ENCODE measurements around the gene ABCB1.

Gene ABCB1

GRCh38 chr7:87608431-87608830 lies 7.7 kb upstream of the ABCB1 start:
- Histone ChIP-seq H3K4me3 (ENCODE audit: low read depth in 1 of 2, low read length in 2 of 2) (no peak overlapping the region), H2AFZ (ENCODE audit: low read depth, low read length) (no peak overlapping the region), H3K27me3 (ENCODE audit: insufficient read depth, low read length, poor library complexity) (no peaks in the 10 kb centered on the region), H4K20me1 (ENCODE audit: insufficient read depth, low read length) (no peaks in the 10 kb centered on the region), H3K9me3 (ENCODE audit: insufficient read depth, low read length, severe bottlenecking) (no peaks in the 10 kb centered on the region), H3K4me2 (ENCODE audit: insufficient read depth, low read length) (no peak overlapping the region), H3K9ac (ENCODE audit: low read depth, low read length) (no peak overlapping the region), H3K4me1 (ENCODE audit: insufficient read depth, low read length) (no peaks in the 10 kb centered on the region), H3K79me2 (ENCODE audit: insufficient read depth, low read length) (no peaks in the 10 kb centered on the region), H3K27ac (ENCODE audit: low read length) (no peak overlapping the region), H3K36me3 (ENCODE audit: insufficient read depth, low read length) (no peaks in the 10 kb centered on the region)
- TF ChIP-seq EZH2 (IDR thresholded peaks at IDR 0.05; ENCODE audit: borderline replicate concordance, low read depth, low read length, severe bottlenecking) = no peak
- no peak for TF ChIP-seq CTCF (IDR thresholded peaks at IDR 0.05; ENCODE audit: borderline replicate concordance, extremely low read depth, low read length, poor library complexity, severe bottlenecking)
- no peak for DNase-seq
- ATAC-seq (ENCODE audit: insufficient read depth, low read depth) = no peak

GRCh38 chr7:87604264-87604663 lies 3.6 kb upstream of the ABCB1 start:
- TF ChIP-seq EZH2 (IDR thresholded peaks at IDR 0.05; ENCODE audit: borderline replicate concordance, low read depth, low read length, severe bottlenecking) = no peak
- no peak for TF ChIP-seq CTCF (IDR thresholded peaks at IDR 0.05; ENCODE audit: borderline replicate concordance, extremely low read depth, low read length, poor library complexity, severe bottlenecking)
- H4K20me1 ChIP-seq (ENCODE audit: insufficient read depth, low read length) = no peaks in the 10 kb centered on the region
- DNase-seq (no peak), ATAC-seq (ENCODE audit: insufficient read depth, low read depth) (no peak)
- H3K4me1 ChIP-seq (ENCODE audit: insufficient read depth, low read length) = no peaks in the 10 kb centered on the region
- no peaks in the 10 kb centered on the region for H3K27me3 ChIP-seq (ENCODE audit: insufficient read depth, low read length, poor library complexity)
- no peak overlapping the region for H3K4me3 ChIP-seq (ENCODE audit: low read depth in 1 of 2, low read length in 2 of 2)
- H3K4me2 ChIP-seq (ENCODE audit: insufficient read depth, low read length) = no peak overlapping the region
- H3K79me2 ChIP-seq (ENCODE audit: insufficient read depth, low read length) = no peaks in the 10 kb centered on the region
- H3K36me3 ChIP-seq (ENCODE audit: insufficient read depth, low read length) = no peaks in the 10 kb centered on the region
- H2AFZ ChIP-seq (ENCODE audit: low read depth, low read length) = no peak overlapping the region
- no peak overlapping the region for H3K9ac ChIP-seq (ENCODE audit: low read depth, low read length)
- no peaks in the 10 kb centered on the region for H3K9me3 ChIP-seq (ENCODE audit: insufficient read depth, low read length, severe bottlenecking)
- no peak overlapping the region for H3K27ac ChIP-seq (ENCODE audit: low read length)

GRCh38 chr7:87599336-87599735 lies 1.3 kb downstream of the ABCB1 start:
- Histone ChIP-seq H3K27ac (ENCODE audit: low read length) (no peak overlapping the region), H3K27me3 (ENCODE audit: insufficient read depth, low read length, poor library complexity) (no peaks in the 10 kb centered on the region), H3K4me1 (ENCODE audit: insufficient read depth, low read length) (no peaks in the 10 kb centered on the region), H3K4me3 (ENCODE audit: low read depth in 1 of 2, low read length in 2 of 2) (no peak overlapping the region), H2AFZ (ENCODE audit: low read depth, low read length) (no peak overlapping the region), H3K79me2 (ENCODE audit: insufficient read depth, low read length) (no peaks in the 10 kb centered on the region), H3K9me3 (ENCODE audit: insufficient read depth, low read length, severe bottlenecking) (no peaks in the 10 kb centered on the region), H3K4me2 (ENCODE audit: insufficient read depth, low read length) (no peak overlapping the region), H3K36me3 (ENCODE audit: insufficient read depth, low read length) (no peaks in the 10 kb centered on the region), H4K20me1 (ENCODE audit: insufficient read depth, low read length) (no peaks in the 10 kb centered on the region), H3K9ac (ENCODE audit: low read depth, low read length) (no peak overlapping the region)
- DNase-seq = no peak
- no peak for TF ChIP-seq EZH2 (IDR thresholded peaks at IDR 0.05; ENCODE audit: borderline replicate concordance, low read depth, low read length, severe bottlenecking)
- TF ChIP-seq CTCF (IDR thresholded peaks at IDR 0.05; ENCODE audit: borderline replicate concordance, extremely low read depth, low read length, poor library complexity, severe bottlenecking) = no peak
- ATAC-seq (ENCODE audit: insufficient read depth, low read depth) = no peak

Measured in DND-41 (cell line).